Measurements from ENCODE around the gene CENPM. TPM values are rescaled to one million over a fixed set of nuclear protein-coding genes. Genes with fewer than 3 reads are reported as not detected.

CENPM gene
- total RNA-seq, 1 donor from 2014 or later = 9.8 TPM

GRCh38 chr22:41932353-41932752, 14.6 kb downstream of the CENPM start:
- TF ChIP-seq, protein P1, sequence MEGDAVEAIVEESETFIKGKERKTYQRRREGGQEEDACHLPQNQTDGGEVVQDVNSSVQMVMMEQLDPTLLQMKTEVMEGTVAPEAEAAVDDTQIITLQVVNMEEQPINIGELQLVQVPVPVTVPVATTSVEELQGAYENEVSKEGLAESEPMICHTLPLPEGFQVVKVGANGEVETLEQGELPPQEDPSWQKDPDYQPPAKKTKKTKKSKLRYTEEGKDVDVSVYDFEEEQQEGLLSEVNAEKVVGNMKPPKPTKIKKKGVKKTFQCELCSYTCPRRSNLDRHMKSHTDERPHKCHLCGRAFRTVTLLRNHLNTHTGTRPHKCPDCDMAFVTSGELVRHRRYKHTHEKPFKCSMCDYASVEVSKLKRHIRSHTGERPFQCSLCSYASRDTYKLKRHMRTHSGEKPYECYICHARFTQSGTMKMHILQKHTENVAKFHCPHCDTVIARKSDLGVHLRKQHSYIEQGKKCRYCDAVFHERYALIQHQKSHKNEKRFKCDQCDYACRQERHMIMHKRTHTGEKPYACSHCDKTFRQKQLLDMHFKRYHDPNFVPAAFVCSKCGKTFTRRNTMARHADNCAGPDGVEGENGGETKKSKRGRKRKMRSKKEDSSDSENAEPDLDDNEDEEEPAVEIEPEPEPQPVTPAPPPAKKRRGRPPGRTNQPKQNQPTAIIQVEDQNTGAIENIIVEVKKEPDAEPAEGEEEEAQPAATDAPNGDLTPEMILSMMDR (IDR thresholded peaks at IDR 0.05; ENCODE audit: insufficient read depth, low read length, poor library complexity, severe bottlenecking) = no peak
- Histone ChIP-seq H3K27me3 (ENCODE audit: control insufficient read depth, insufficient read depth, low read length) (peaks cover 5% of the 10 kb centered on the region), H3K4me3 (ENCODE audit: low read depth, low read length) (no peak overlapping the region), H3K36me3 (ENCODE audit: control insufficient read depth, insufficient read depth, low read length) (no peaks in the 10 kb centered on the region)
- no peak for DNase-seq (ENCODE audit: low read depth)

- peaks cover 8% of the 10 kb centered on the region for H3K27me3 ChIP-seq (ENCODE audit: control insufficient read depth, insufficient read depth, low read length)
- no peak overlapping the region for H3K4me3 ChIP-seq (ENCODE audit: low read depth, low read length)
- H3K36me3 ChIP-seq (ENCODE audit: control insufficient read depth, insufficient read depth, low read length) = no peaks in the 10 kb centered on the region
- no peak for DNase-seq (ENCODE audit: low read depth)
- TF ChIP-seq, protein P1 (IDR thresholded peaks at IDR 0.05; ENCODE audit: insufficient read depth, low read length, poor library complexity, severe bottlenecking) = no peak
Observed at GRCh38 chr22:41931701-41932269, 15.2 kb downstream of the CENPM start.

- no peaks in the 10 kb centered on the region for H3K36me3 ChIP-seq (ENCODE audit: control insufficient read depth, insufficient read depth, low read length)
- peaks cover 23% of the 10 kb centered on the region for H3K27me3 ChIP-seq (ENCODE audit: control insufficient read depth, insufficient read depth, low read length)
- no peak for DNase-seq (ENCODE audit: low read depth)
- no peak overlapping the region for H3K4me3 ChIP-seq (ENCODE audit: low read depth, low read length)
- TF ChIP-seq, protein P1 (IDR thresholded peaks at IDR 0.05; ENCODE audit: insufficient read depth, low read length, poor library complexity, severe bottlenecking) = no peak
Observed at GRCh38 chr22:41929418-41929810, 17.5 kb downstream of the CENPM start.

DNA sequence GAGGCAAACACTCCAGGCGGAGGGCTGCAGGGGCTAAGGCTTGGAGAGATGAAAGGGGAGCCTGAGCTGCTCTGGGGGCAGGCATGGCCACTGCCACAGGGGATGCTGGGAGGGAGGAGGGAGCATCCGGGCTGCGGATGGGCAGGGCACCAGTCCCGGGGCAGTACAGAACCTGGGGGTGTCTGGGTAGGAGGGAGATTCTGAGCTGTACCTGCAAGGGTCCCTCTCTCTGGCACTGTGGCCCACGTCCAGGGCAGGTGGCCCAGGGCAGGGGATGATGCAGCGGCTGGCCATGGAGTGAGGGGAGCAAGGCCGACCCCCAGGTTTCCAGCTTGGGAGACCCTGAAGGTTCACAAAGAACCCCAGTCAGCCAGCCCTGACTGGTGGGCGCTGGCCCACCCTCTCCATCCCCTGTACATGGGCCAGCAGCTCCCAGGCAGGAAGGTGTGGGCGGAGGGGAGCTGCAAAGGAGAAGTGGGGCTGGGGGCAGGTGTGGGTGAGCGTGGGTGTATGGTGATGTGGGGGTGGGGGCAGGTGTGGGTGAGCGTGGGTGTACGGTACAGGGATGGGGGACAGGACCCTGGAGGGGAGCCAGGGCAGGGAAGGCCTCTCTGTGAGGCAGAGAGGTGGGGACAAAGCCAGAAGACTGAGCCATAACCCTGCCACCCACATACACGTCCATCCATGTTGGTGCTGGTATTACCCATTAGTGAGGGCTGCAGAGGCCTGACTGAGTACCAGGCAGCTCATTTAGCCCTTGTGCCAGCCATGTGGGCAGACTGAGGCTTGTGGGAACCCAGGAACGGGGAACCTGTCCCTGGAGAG, 18.1 kb downstream of the CENPM start:
- Histone ChIP-seq H3K4me3 (ENCODE audit: low read depth, low read length) (no peak overlapping the region), H3K36me3 (ENCODE audit: control insufficient read depth, insufficient read depth, low read length) (no peaks in the 10 kb centered on the region), H3K27me3 (ENCODE audit: control insufficient read depth, insufficient read depth, low read length) (peaks cover 23% of the 10 kb centered on the region)
- no peak for DNase-seq (ENCODE audit: low read depth)
- TF ChIP-seq, protein P1 (IDR thresholded peaks at IDR 0.05; ENCODE audit: insufficient read depth, low read length, poor library complexity, severe bottlenecking) = no peak

GRCh38 chr22:41927813-41928212, 19.1 kb downstream of the CENPM start:
- H3K4me3 ChIP-seq (ENCODE audit: low read depth, low read length) = no peak overlapping the region
- no peak for DNase-seq (ENCODE audit: low read depth)
- H3K27me3 ChIP-seq (ENCODE audit: control insufficient read depth, insufficient read depth, low read length) = peaks cover 26% of the 10 kb centered on the region
- TF ChIP-seq, protein P1 (IDR thresholded peaks at IDR 0.05; ENCODE audit: insufficient read depth, low read length, poor library complexity, severe bottlenecking) = no peak
- H3K36me3 ChIP-seq (ENCODE audit: control insufficient read depth, insufficient read depth, low read length) = no peaks in the 10 kb centered on the region
